MM.1S (cell line): ENCODE measurements around the gene CAND2.

ENCODE experiments used
- DNase-seq: peaks from one replicate; pipeline ENCODE4 v3.0.0-alpha.2; 2015
- H2AFZ ChIP-seq: fragments of 300-600 bp; sonication (generic); 2 replicates; pipeline ENCODE4 v1.6.0; 2016; ENCODE audit warnings: antibody characterized with exemption, low read length
- H3F3A ChIP-seq: fragments of 300-600 bp; sonication (generic); 2 replicates; pipeline ENCODE4 v1.6.1; 2016; ENCODE audit warnings: mild to moderate bottlenecking, antibody characterized with exemption, low read length, moderate library complexity, mixed read lengths; ENCODE audit not compliant: insufficient read depth
- H3K27ac ChIP-seq: fragments of 300-600 bp; sonication (generic); 2 replicates; pipeline ENCODE4 v1.5.1; 2016; ENCODE audit warnings: mild to moderate bottlenecking, low read length
- H3K27me3 ChIP-seq: fragments of 300-600 bp; sonication (generic); replicated peaks from 2 replicates; pipeline ENCODE4 v1.6.0; 2016; ENCODE audit warnings: low read length; ENCODE audit not compliant: insufficient read depth
- H3K36me3 ChIP-seq: fragments of 300-600 bp; sonication (generic); replicated peaks from 2 replicates; pipeline ENCODE4 v1.6.1; 2016; ENCODE audit warnings: mild to moderate bottlenecking, low read length, mixed read lengths; ENCODE audit not compliant: insufficient read depth
- H3K4me1 ChIP-seq: fragments of 300-600 bp; sonication (generic); 2 replicates; pipeline ENCODE4 v1.6.1; 2016; ENCODE audit warnings: low read length, mixed read lengths
- H3K4me2 ChIP-seq: fragments of 300-600 bp; sonication (generic); 2 replicates; pipeline ENCODE4 v1.6.0; 2016; ENCODE audit warnings: low read depth, low read length
- H3K4me3 ChIP-seq: fragments of 300-600 bp; sonication (generic); 2 replicates; pipeline ENCODE4 v1.5.1; 2016; ENCODE audit warnings: low read length, mixed read lengths
- H3K79me2 ChIP-seq: fragments of 300-600 bp; sonication (generic); 2 replicates; pipeline ENCODE4 v1.6.1; 2016; ENCODE audit warnings: mixed run types, low read length, mixed read lengths
- H3K9ac ChIP-seq: fragments of 300-600 bp; sonication (generic); 2 replicates; pipeline ENCODE4 v1.6.1; 2016; ENCODE audit warnings: low read length, mixed read lengths
- H3K9me2 ChIP-seq: fragments of 300-600 bp; sonication (generic); replicated peaks from 2 replicates; pipeline ENCODE4 v1.6.1; 2016; ENCODE audit warnings: mild to moderate bottlenecking, low read length, mixed read lengths; ENCODE audit not compliant: insufficient read depth
- H3K9me3 ChIP-seq: fragments of 300-600 bp; sonication (generic); replicated peaks from 2 replicates; pipeline ENCODE4 v1.6.1; 2016; ENCODE audit warnings: mild to moderate bottlenecking, low read length, mixed read lengths; ENCODE audit not compliant: insufficient read depth
- H4K20me1 ChIP-seq: fragments of 300-600 bp; sonication (generic); 2 replicates; pipeline ENCODE4 v1.6.1; 2016; ENCODE audit warnings: mild to moderate bottlenecking, low read length, moderate library complexity, mixed read lengths; ENCODE audit not compliant: insufficient read depth
- CTCF ChIP-seq: fragments of 300-600 bp; sonication (generic); IDR thresholded peaks from 2 replicates; pipeline ENCODE4 v1.5.1; 2016; ENCODE audit warnings: antibody characterized with exemption, low read length, mixed read lengths
- EZH2 ChIP-seq: fragments of 300-600 bp; sonication (generic); optimal IDR thresholded peaks from 2 replicates; pipeline ENCODE3; 2017; ENCODE audit warnings: low read depth, mild to moderate bottlenecking, antibody characterized with exemption, low read length, mixed read lengths
- EZH2phosphoT487 ChIP-seq: fragments of 300-600 bp; sonication (generic); IDR thresholded peaks from 2 replicates; pipeline ENCODE4 v1.6.1; 2018; ENCODE audit warnings: antibody characterized with exemption, low read length

CAND2 gene

GRCh38 chr3:12868039-12869034 is 71.9 kb downstream of the CAND2 start:
- Histone ChIP-seq H3K9me2 (no peaks in the 10 kb centered on the region), H3K4me2 (peak overlapping the region; percentile 97), H3K9me3 (no peaks in the 10 kb centered on the region), H3K27me3 (peaks cover 89% of the 10 kb centered on the region), H3K4me1 (peaks cover 12% of the 10 kb centered on the region), H3K9ac (no peak overlapping the region), H3K27ac (no peak overlapping the region), H3K36me3 (no peaks in the 10 kb centered on the region), H3K79me2 (no peaks in the 10 kb centered on the region), H3F3A (no peaks in the 10 kb centered on the region; the same call in 1 of the 2 replicates), H4K20me1 (no peaks in the 10 kb centered on the region), H2AFZ (peak overlapping the region; percentile 67), H3K4me3 (peak overlapping the region; percentile 62)
- DNase-seq: peak; percentile 69
- TF ChIP-seq EZH2 (no peak), CTCF (peak; percentile 80), EZH2phosphoT487 (no peak)

- Histone ChIP-seq H2AFZ (peak overlapping the region; percentile 67; the same call in 1 of the 2 replicates), H3K9me2 (no peaks in the 10 kb centered on the region), H3K27me3 (peaks cover 89% of the 10 kb centered on the region), H3K4me3 (peak overlapping the region; percentile 62), H3K9me3 (no peaks in the 10 kb centered on the region), H3K27ac (no peak overlapping the region), H3F3A (no peaks in the 10 kb centered on the region; the same call in 1 of the 2 replicates), H3K79me2 (no peaks in the 10 kb centered on the region), H3K36me3 (no peaks in the 10 kb centered on the region), H4K20me1 (no peaks in the 10 kb centered on the region), H3K4me2 (peak overlapping the region; percentile 97), H3K4me1 (peaks cover 12% of the 10 kb centered on the region), H3K9ac (no peak overlapping the region)
- TF ChIP-seq EZH2 (no peak), CTCF (no peak), EZH2phosphoT487 (no peak)
- DNase-seq: peak; percentile 31
Observed at GRCh38 chr3:12869035-12869621, 72.6 kb downstream of the CAND2 start.

- H3K9me2 ChIP-seq: no peaks in the 10 kb centered on the region
- no peak overlapping the region for H3K9ac ChIP-seq
- TF ChIP-seq EZH2phosphoT487: no peak
- no peak for TF ChIP-seq EZH2
- no peak for TF ChIP-seq CTCF
- H3F3A ChIP-seq: no peaks in the 10 kb centered on the region; the same call in 1 of the 2 replicates
- no peak overlapping the region for H3K27ac ChIP-seq
- DNase-seq: peak; percentile 48
- no peaks in the 10 kb centered on the region for H3K79me2 ChIP-seq
- no peaks in the 10 kb centered on the region for H4K20me1 ChIP-seq
- peaks cover 12% of the 10 kb centered on the region for H3K4me1 ChIP-seq
- peak overlapping the region; percentile 66; the same call in 1 of the 2 replicates for H3K4me2 ChIP-seq
- H3K9me3 ChIP-seq: no peaks in the 10 kb centered on the region
- H3K4me3 ChIP-seq: peak overlapping the region; percentile 35; the same call in 1 of the 2 replicates
- H2AFZ ChIP-seq: no peak overlapping the region
- peaks cover 91% of the 10 kb centered on the region for H3K27me3 ChIP-seq
- no peaks in the 10 kb centered on the region for H3K36me3 ChIP-seq
Observed at GRCh38 chr3:12870942-12871341, 74.5 kb downstream of the CAND2 start.
